Measurements from ENCODE around the gene KLF14. TPM values are rescaled to one million over a fixed set of nuclear protein-coding genes. Genes with fewer than 3 reads are reported as not detected.

Gene KLF14
- total and polyA plus RNA-seq, 2 of the 4 experiments (the other 2 are of a cell fraction) = 0.05 TPM; not detected in 1

DNA sequence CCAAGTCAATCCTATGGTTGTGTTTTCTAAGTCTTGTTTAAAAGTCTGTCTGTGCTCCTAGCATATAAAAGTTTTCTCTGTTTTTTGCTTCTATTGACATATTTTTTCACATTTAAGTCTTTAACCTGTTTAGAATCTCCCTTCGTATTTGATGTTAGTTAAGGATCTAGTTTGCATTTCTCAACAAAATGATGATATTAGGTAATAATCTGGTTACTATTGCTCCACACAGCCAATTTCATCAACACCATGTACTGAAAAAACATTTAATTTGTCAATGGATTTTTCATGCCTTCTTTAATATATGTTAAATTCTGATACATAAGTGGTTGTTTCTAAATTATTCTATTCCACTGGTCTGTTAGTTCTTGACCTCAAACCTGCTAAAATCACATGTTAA is 30.2 kb downstream of the KLF14 start:
- 0 out of 2 replicates have a peak, but pooled peaks cover under 1% of the 10 kb centered on the region for H3K9me3 ChIP-seq (ENCODE audit: control insufficient read depth, insufficient read depth, low read length)
- no peak overlapping the region for H3K9ac ChIP-seq (ENCODE audit: low read depth, low read length)
- no peak overlapping the region for H2BK120ac ChIP-seq (ENCODE audit: low read depth, low read length)
- no CpG with 5 or more reads among the region's 1 CpG for WGBS, 2 experiments (ENCODE audit: extremely low coverage in 2 of 2, insufficient read length in 1 of 2)
- no peak overlapping the region for H2AFZ ChIP-seq (replicated peaks; ENCODE audit: low read length, poor library complexity)
- H3K79me1 ChIP-seq (ENCODE audit: low read depth in 1 of 2, low read length in 2 of 2) = no peaks in the 10 kb centered on the region
- ATAC-seq (ENCODE audit: low read depth) = no peak
- H2AK5ac ChIP-seq (ENCODE audit: low read depth, low read length) = no peak overlapping the region
- H3K18ac ChIP-seq (ENCODE audit: low read depth, low read length) = no peak overlapping the region
- no peak overlapping the region for H3K4me3 ChIP-seq (ENCODE audit: insufficient read depth, low read depth, low read length)
- no peak overlapping the region for H2BK5ac ChIP-seq (ENCODE audit: low read depth, low read length, poor library complexity, severe bottlenecking)
- intact Hi-C loops (cut with micrococcal nuclease) (no loop called here), dilution Hi-C loops (cut with HindIII; ENCODE audit: low sequenced_read_pairs, unreplicated experiment) (no loop called here), in situ Hi-C loops (cut with MboI; ENCODE audit: low sequenced_read_pairs) (no loop called here)
- no peak overlapping the region for H4K5ac ChIP-seq (ENCODE audit: low read depth, low read length)
- no peak for TF ChIP-seq RCOR1 (IDR thresholded peaks at IDR 0.05; ENCODE audit: insufficient replicate concordance, low read length)
- TF ChIP-seq SMC3 (IDR thresholded peaks at IDR 0.05; ENCODE audit: low read depth, low read length) = no peak
- TF ChIP-seq BHLHE40 (IDR thresholded peaks at IDR 0.05; ENCODE audit: low read depth, low read length) = no peak
- no peak for TF ChIP-seq RFX5 (IDR thresholded peaks at IDR 0.05; ENCODE audit: low read depth, low read length)
- H4K8ac ChIP-seq (ENCODE audit: low read depth in 2 of 2, low read length in 2 of 2) = no peak overlapping the region
- H2BK15ac ChIP-seq (ENCODE audit: low read depth, low read length) = no peak overlapping the region
- no peak overlapping the region for H3K27ac ChIP-seq (ENCODE audit: insufficient read depth, low read length)
- no peak overlapping the region for H3K4me2 ChIP-seq (ENCODE audit: low read depth, low read length)
- H3K23ac ChIP-seq (ENCODE audit: low read depth, low read length) = no peak overlapping the region
- no peaks in the 10 kb centered on the region for H3K4me1 ChIP-seq (ENCODE audit: control insufficient read depth, insufficient read depth, low read length)
- POLR2A ChIA-PET (ENCODE audit: unreplicated experiment) = no interaction called here
- H3K27me3 ChIP-seq (ENCODE audit: control insufficient read depth, insufficient read depth, low read length) = peaks cover 12% of the 10 kb centered on the region
- H2AK9ac ChIP-seq (replicated peaks; ENCODE audit: low read depth, low read length, poor library complexity) = no peak overlapping the region
- no peaks in the 10 kb centered on the region for H3K9me1 ChIP-seq (ENCODE audit: insufficient read depth, low read length)
- no peak overlapping the region for H4K91ac ChIP-seq (ENCODE audit: insufficient read depth, low read depth, low read length)
- CTCF ChIA-PET = interaction anchor here (0.6 kb wide), 1 partner anchor 619 kb away, joined by 7 read pairs; no protein-coding TSS in a partner anchor
- H2BK20ac ChIP-seq (ENCODE audit: low read depth, low read length) = no peak overlapping the region
- no peak overlapping the region for H3K4ac ChIP-seq (ENCODE audit: low read depth, low read length)
- H4K20me1 ChIP-seq (ENCODE audit: insufficient read depth, low read length) = no peaks in the 10 kb centered on the region
- no TSS peak for BruUV-seq (replicated peaks)
- no peak overlapping the region for H3K14ac ChIP-seq (replicated peaks; ENCODE audit: low read depth, low read length)
- no peak for DNase-seq
- no peak overlapping the region for H3K56ac ChIP-seq (ENCODE audit: extremely low read depth, insufficient read depth, low read length)
- no peaks in the 10 kb centered on the region for H3K36me3 ChIP-seq (ENCODE audit: control insufficient read depth, insufficient read depth, low read length)
